BLaER1 treated with 17β-estradiol and CSF1 and Interleukin-3, amounts not matched to agents 10 nM and 100 nM (cell line): ENCODE results near the gene ABTB2.

Source experiments
- H3K27ac ChIP-seq, 11 experiments: shearing (Covaris generic); formaldehyde crosslinking; 2 replicates each; pipeline ENCODE4 v1.8.1; 2022
- H3K27me3 ChIP-seq, 11 experiments: shearing (Covaris generic); formaldehyde crosslinking; 2 replicates each; pipeline ENCODE4 v1.8.1; 2022
- H3K36me3 ChIP-seq, 11 experiments: shearing (Covaris generic); formaldehyde crosslinking; 2 replicates each; pipeline ENCODE4 v1.8.1; 2022
- H3K4me1 ChIP-seq, 10 experiments: shearing (Covaris generic); formaldehyde crosslinking; 2 replicates each; pipeline ENCODE4 v1.8.1; 2022
- H3K4me2 ChIP-seq, 11 experiments: shearing (Covaris generic); formaldehyde crosslinking; 2 replicates each; pipeline ENCODE4 v1.8.1; 2022
- H3K4me3 ChIP-seq, 10 experiments: shearing (Covaris generic); formaldehyde crosslinking; 2 replicates each; pipeline ENCODE4 v1.8.1; 2022
- H3K9ac ChIP-seq, 11 experiments: shearing (Covaris generic); formaldehyde crosslinking; 2 replicates each; pipeline ENCODE4 v1.8.1; 2022
- H3K9me3 ChIP-seq, 11 experiments: shearing (Covaris generic); formaldehyde crosslinking; replicated peaks in 1 of 11; 2 replicates each; pipeline ENCODE4 v1.8.1; 2022
- H4K20me1 ChIP-seq, 11 experiments: shearing (Covaris generic); formaldehyde crosslinking; 2 replicates each; pipeline ENCODE4 v1.8.1; 2022
- Cebpa-rat ChIP-seq, 11 experiments: shearing (Covaris generic); IDR thresholded peaks; 2 replicates each; pipeline ENCODE4 v1.8.1; 2022

ABTB2 gene

GRCh38 chr11:34300926-34301295 lies 56.9 kb downstream of the ABTB2 start:
- H3K27ac ChIP-seq, result peak overlapping the region in 9 of 11 experiments; percentile 4 to 73 (median 62); a peak in 15 of 22 replicates
- TF ChIP-seq Cebpa-rat (IDR thresholded peaks at IDR 0.05), result no peak
- no peaks in the 10 kb centered on the region for H3K9me3 ChIP-seq
- peak overlapping the region; percentile 60 to 82 (median 72) for H3K4me2 ChIP-seq
- H3K36me3 ChIP-seq, result no peaks in the 10 kb centered on the region
- H3K9ac ChIP-seq, result peak overlapping the region in 5 of 11 experiments; percentile 4 to 49 (median 34); a peak in 8 of 22 replicates
- no peaks in the 10 kb centered on the region for H4K20me1 ChIP-seq
- no peaks in the 10 kb centered on the region for H3K27me3 ChIP-seq
- peaks cover 30 to 48% (median 40%) of the 10 kb centered on the region in 10 experiments for H3K4me1 ChIP-seq
- peak overlapping the region in 1 of 10 experiments; percentile 34; a peak in 2 of 20 replicates for H3K4me3 ChIP-seq

- peak overlapping the region in 5 of 11 experiments; percentile 4 to 49 (median 34); a peak in 8 of 22 replicates for H3K9ac ChIP-seq
- H3K9me3 ChIP-seq, result no peaks in the 10 kb centered on the region
- TF ChIP-seq Cebpa-rat (IDR thresholded peaks at IDR 0.05), result no peak
- no peaks in the 10 kb centered on the region for H3K27me3 ChIP-seq
- peak overlapping the region in 9 of 11 experiments; percentile 4 to 73 (median 62); a peak in 15 of 22 replicates for H3K27ac ChIP-seq
- H3K4me1 ChIP-seq, result peaks cover 30 to 48% (median 40%) of the 10 kb centered on the region in 10 experiments
- H3K4me2 ChIP-seq, result peak overlapping the region; percentile 60 to 82 (median 72)
- H3K4me3 ChIP-seq, result peak overlapping the region in 1 of 10 experiments; percentile 34; a peak in 2 of 20 replicates
- H3K36me3 ChIP-seq, result no peaks in the 10 kb centered on the region
- no peaks in the 10 kb centered on the region for H4K20me1 ChIP-seq
Measured at GRCh38 chr11:34300026-34300925, 57.5 kb downstream of the ABTB2 start.

DNA sequence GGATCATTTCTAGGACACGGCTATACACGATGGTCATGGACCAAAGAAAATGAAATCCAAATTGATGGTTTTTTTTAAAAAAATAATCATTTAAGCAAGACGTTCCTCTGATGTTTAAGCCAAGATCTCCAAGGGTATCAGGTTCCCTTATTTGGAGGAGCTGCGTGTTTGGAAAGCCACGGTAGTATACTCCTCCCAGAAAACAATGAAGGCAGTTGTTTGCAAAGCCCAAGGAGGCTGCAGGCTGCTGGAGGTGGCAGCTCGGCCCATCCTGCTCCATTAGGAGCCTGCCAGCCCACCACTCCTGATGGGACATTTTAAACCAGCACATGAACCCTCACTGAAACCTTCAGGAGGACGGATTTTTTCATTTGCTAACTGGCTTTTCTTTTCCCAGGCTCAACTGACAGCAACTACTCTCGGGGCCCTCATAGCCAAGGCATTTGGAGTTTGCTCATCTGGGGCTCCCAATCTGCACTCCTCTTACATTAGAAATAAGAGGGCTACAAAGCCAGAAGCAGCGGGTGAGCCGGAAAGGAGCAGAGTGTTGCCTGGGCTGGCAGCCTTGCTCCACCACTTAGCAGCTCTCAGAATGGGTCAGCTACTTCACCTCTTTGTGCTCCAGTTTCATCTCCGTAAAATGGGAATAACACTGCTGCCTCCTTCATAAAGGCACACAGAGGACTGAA lies 58.4 kb downstream of the ABTB2 start:
- Histone ChIP-seq H3K36me3 (no peaks in the 10 kb centered on the region), H3K27me3 (no peaks in the 10 kb centered on the region), H3K27ac (no peak overlapping the region), H4K20me1 (no peaks in the 10 kb centered on the region), H3K4me3 (no peak overlapping the region), H3K9ac (no peak overlapping the region), H3K4me2 (peak overlapping the region in 7 of 11 experiments; percentile 60 to 82 (median 78); a peak in 5 of 22 replicates), H3K4me1 (peaks cover 30 to 48% (median 40%) of the 10 kb centered on the region in 10 experiments), H3K9me3 (no peaks in the 10 kb centered on the region)
- no peak for TF ChIP-seq Cebpa-rat (IDR thresholded peaks at IDR 0.05)

GRCh38 chr11:34298871-34299270 lies 58.9 kb downstream of the ABTB2 start:
- Histone ChIP-seq H3K36me3 (no peaks in the 10 kb centered on the region), H3K4me1 (peaks cover 30 to 44% (median 39%) of the 10 kb centered on the region in 10 experiments), H3K4me2 (no peak overlapping the region), H4K20me1 (no peaks in the 10 kb centered on the region), H3K9ac (no peak overlapping the region), H3K4me3 (no peak overlapping the region), H3K9me3 (no peaks in the 10 kb centered on the region), H3K27me3 (no peaks in the 10 kb centered on the region), H3K27ac (no peak overlapping the region)
- no peak for TF ChIP-seq Cebpa-rat (IDR thresholded peaks at IDR 0.05)

GRCh38 chr11:34296412-34296811 lies 61.4 kb downstream of the ABTB2 start:
- Histone ChIP-seq H3K9me3 (no peaks in the 10 kb centered on the region), H3K4me2 (no peak overlapping the region), H3K9ac (no peak overlapping the region), H3K36me3 (no peaks in the 10 kb centered on the region), H3K4me1 (peaks cover 15 to 20% (median 16%) of the 10 kb centered on the region in 10 experiments), H4K20me1 (no peaks in the 10 kb centered on the region; a peak in 1 of 22 replicates), H3K4me3 (no peak overlapping the region), H3K27ac (no peak overlapping the region), H3K27me3 (no peaks in the 10 kb centered on the region)
- no peak for TF ChIP-seq Cebpa-rat (IDR thresholded peaks at IDR 0.05)

- no peak overlapping the region for H3K4me2 ChIP-seq
- H3K36me3 ChIP-seq, result no peaks in the 10 kb centered on the region
- no peaks in the 10 kb centered on the region for H3K4me1 ChIP-seq
- no peak overlapping the region for H3K9ac ChIP-seq
- H4K20me1 ChIP-seq, result peaks cover 0 to 4% (median 0%) of the 10 kb centered on the region in 11 experiments; a peak in 1 of 22 replicates
- no peak for TF ChIP-seq Cebpa-rat (IDR thresholded peaks at IDR 0.05)
- H3K27ac ChIP-seq, result no peak overlapping the region
- no peaks in the 10 kb centered on the region for H3K27me3 ChIP-seq
- H3K9me3 ChIP-seq, result no peaks in the 10 kb centered on the region
- H3K4me3 ChIP-seq, result no peak overlapping the region
Measured at GRCh38 chr11:34292546-34292945, 65.3 kb downstream of the ABTB2 start.

DNA sequence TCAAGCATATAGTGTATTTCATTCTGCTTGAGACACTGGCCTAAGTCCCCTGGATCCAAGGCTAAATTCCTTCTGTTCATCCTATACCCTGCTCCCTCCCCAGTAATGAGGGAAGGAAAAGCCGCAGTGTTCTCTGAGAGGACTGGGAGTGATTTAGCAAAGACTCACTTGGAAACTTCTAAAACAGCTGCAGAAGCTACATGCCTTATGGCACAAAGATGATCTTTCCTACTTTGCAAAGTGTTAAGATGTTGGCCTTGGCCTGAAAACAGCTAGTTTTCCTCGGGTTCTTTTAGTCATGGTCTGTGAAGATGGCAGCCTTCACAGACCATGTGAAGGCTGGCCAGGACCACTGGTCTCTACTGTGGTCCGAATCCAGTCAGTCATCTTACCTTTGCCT lies 65.7 kb downstream of the ABTB2 start:
- Histone ChIP-seq H3K4me1 (no peaks in the 10 kb centered on the region), H3K9me3 (no peaks in the 10 kb centered on the region), H3K4me3 (no peak overlapping the region), H3K27ac (no peak overlapping the region), H3K9ac (no peak overlapping the region), H4K20me1 (peaks cover 0 to 4% (median 0%) of the 10 kb centered on the region in 11 experiments; a peak in 1 of 22 replicates), H3K4me2 (no peak overlapping the region), H3K27me3 (no peaks in the 10 kb centered on the region), H3K36me3 (no peaks in the 10 kb centered on the region)
- TF ChIP-seq Cebpa-rat (IDR thresholded peaks at IDR 0.05), result no peak

- no peaks in the 10 kb centered on the region for H3K9me3 ChIP-seq
- no peak overlapping the region for H3K27ac ChIP-seq
- no peak overlapping the region for H3K9ac ChIP-seq
- H3K4me1 ChIP-seq, result no peaks in the 10 kb centered on the region
- peaks cover 0 to 4% (median 0%) of the 10 kb centered on the region in 11 experiments; a peak in 1 of 22 replicates for H4K20me1 ChIP-seq
- H3K27me3 ChIP-seq, result no peaks in the 10 kb centered on the region
- H3K4me3 ChIP-seq, result no peak overlapping the region
- no peaks in the 10 kb centered on the region for H3K36me3 ChIP-seq
- H3K4me2 ChIP-seq, result no peak overlapping the region
- no peak for TF ChIP-seq Cebpa-rat (IDR thresholded peaks at IDR 0.05)
Measured at GRCh38 chr11:34290926-34291325, 66.9 kb downstream of the ABTB2 start.

DNA sequence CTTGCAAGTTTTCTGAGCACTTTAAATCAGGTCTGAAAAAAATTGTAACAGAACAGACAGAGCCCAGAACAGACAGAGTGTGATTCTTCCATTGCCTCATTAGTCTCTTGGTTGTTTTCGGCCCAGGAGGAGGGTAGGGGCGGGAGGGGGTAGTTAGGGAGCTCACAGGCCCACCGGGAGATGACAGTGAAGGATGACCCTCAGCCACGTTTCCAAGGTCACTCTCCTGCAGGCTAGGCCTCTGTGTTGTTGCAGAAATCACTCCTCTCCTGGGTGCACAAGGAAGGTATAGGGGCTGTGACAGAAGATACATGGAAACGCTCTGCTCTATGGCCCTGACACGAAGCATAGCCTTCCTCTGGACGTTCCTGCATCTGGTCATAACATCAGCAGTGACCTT lies 69.3 kb downstream of the ABTB2 start:
- H3K4me1 ChIP-seq, result peaks cover 0 to 10% (median 6%) of the 10 kb centered on the region in 10 experiments; a peak in 10 of 20 replicates
- no peak for TF ChIP-seq Cebpa-rat (IDR thresholded peaks at IDR 0.05)
- no peaks in the 10 kb centered on the region for H3K9me3 ChIP-seq
- H3K4me3 ChIP-seq, result no peak overlapping the region
- H3K36me3 ChIP-seq, result no peaks in the 10 kb centered on the region
- H3K27me3 ChIP-seq, result no peaks in the 10 kb centered on the region
- H3K27ac ChIP-seq, result no peak overlapping the region
- H3K4me2 ChIP-seq, result no peak overlapping the region
- peaks cover 0 to 4% (median 0%) of the 10 kb centered on the region in 11 experiments; a peak in 1 of 22 replicates for H4K20me1 ChIP-seq
- H3K9ac ChIP-seq, result no peak overlapping the region
